ENCODE results near the gene CDC20B.

The CDC20B gene

GRCh38 chr5:55073211-55073610 lies 99.8 kb downstream of the CDC20B start:
- 84 to 97% methylated on average over 3 of the region's 3 CpGs for WGBS, 2 experiments
- no peaks in the 10 kb centered on the region for H3K27me3 ChIP-seq (ENCODE audit: control insufficient read depth, insufficient read depth, low read length, poor library complexity, severe bottlenecking)
- H3K4me3 ChIP-seq (ENCODE audit: insufficient read depth, low read depth, low read length), result no peak overlapping the region
- H3K36me3 ChIP-seq (ENCODE audit: control insufficient read depth, insufficient read depth, low read length), result no peaks in the 10 kb centered on the region
- no peaks in the 10 kb centered on the region for H3K4me1 ChIP-seq (ENCODE audit: control insufficient read depth, insufficient read depth, low read length)
- no peak overlapping the region for H3K27ac ChIP-seq (ENCODE audit: insufficient read depth, low read depth, low read length, poor library complexity, severe bottlenecking)
- no peaks in the 10 kb centered on the region for H3K9me3 ChIP-seq (ENCODE audit: control insufficient read depth, low read length)

GRCh38 chr5:55072666-55073065 lies 100.3 kb downstream of the CDC20B start:
- H3K4me1 ChIP-seq (ENCODE audit: control insufficient read depth, insufficient read depth, low read length), result no peaks in the 10 kb centered on the region
- H3K36me3 ChIP-seq (ENCODE audit: control insufficient read depth, insufficient read depth, low read length), result no peaks in the 10 kb centered on the region
- no peaks in the 10 kb centered on the region for H3K27me3 ChIP-seq (ENCODE audit: control insufficient read depth, insufficient read depth, low read length, poor library complexity, severe bottlenecking)
- WGBS, 2 experiments, result 92 to 100% methylated on average over 1 to 2 of the region's 2 CpGs
- H3K4me3 ChIP-seq (ENCODE audit: insufficient read depth, low read depth, low read length), result no peak overlapping the region
- H3K27ac ChIP-seq (ENCODE audit: insufficient read depth, low read depth, low read length, poor library complexity, severe bottlenecking), result no peak overlapping the region
- no peaks in the 10 kb centered on the region for H3K9me3 ChIP-seq (ENCODE audit: control insufficient read depth, low read length)

- Histone ChIP-seq H3K27me3 (ENCODE audit: control insufficient read depth, insufficient read depth, low read length, poor library complexity, severe bottlenecking) (no peaks in the 10 kb centered on the region), H3K4me1 (ENCODE audit: control insufficient read depth, insufficient read depth, low read length) (no peaks in the 10 kb centered on the region), H3K9me3 (ENCODE audit: control insufficient read depth, low read length) (no peaks in the 10 kb centered on the region), H3K36me3 (ENCODE audit: control insufficient read depth, insufficient read depth, low read length) (no peaks in the 10 kb centered on the region), H3K4me3 (ENCODE audit: insufficient read depth, low read depth, low read length) (no peak overlapping the region), H3K27ac (ENCODE audit: insufficient read depth, low read depth, low read length, poor library complexity, severe bottlenecking) (no peak overlapping the region)
- WGBS, 2 experiments, result 93 to 100% methylated on average over 1 of the region's 1 CpG
These were observed 101.6 kb downstream of the CDC20B start for GRCh38 chr5:55071413-55071812.

GRCh38 chr5:55070968-55071367 lies 102.0 kb downstream of the CDC20B start:
- Histone ChIP-seq H3K27me3 (ENCODE audit: control insufficient read depth, insufficient read depth, low read length, poor library complexity, severe bottlenecking) (no peaks in the 10 kb centered on the region), H3K4me3 (ENCODE audit: insufficient read depth, low read depth, low read length) (no peak overlapping the region), H3K4me1 (ENCODE audit: control insufficient read depth, insufficient read depth, low read length) (no peaks in the 10 kb centered on the region), H3K27ac (ENCODE audit: insufficient read depth, low read depth, low read length, poor library complexity, severe bottlenecking) (no peak overlapping the region), H3K36me3 (ENCODE audit: control insufficient read depth, insufficient read depth, low read length) (no peaks in the 10 kb centered on the region), H3K9me3 (ENCODE audit: control insufficient read depth, low read length) (no peaks in the 10 kb centered on the region)
- WGBS, 2 experiments, result 93 to 96% methylated on average over 1 of the region's 1 CpG

GRCh38 chr5:55066277-55066676 lies 106.7 kb downstream of the CDC20B start:
- Histone ChIP-seq H3K36me3 (ENCODE audit: control insufficient read depth, insufficient read depth, low read length) (no peaks in the 10 kb centered on the region), H3K4me3 (ENCODE audit: insufficient read depth, low read depth, low read length) (no peak overlapping the region), H3K9me3 (ENCODE audit: control insufficient read depth, low read length) (no peaks in the 10 kb centered on the region), H3K27me3 (ENCODE audit: control insufficient read depth, insufficient read depth, low read length, poor library complexity, severe bottlenecking) (no peaks in the 10 kb centered on the region), H3K4me1 (ENCODE audit: control insufficient read depth, insufficient read depth, low read length) (no peaks in the 10 kb centered on the region), H3K27ac (ENCODE audit: insufficient read depth, low read depth, low read length, poor library complexity, severe bottlenecking) (no peak overlapping the region)
- 96 to 97% methylated on average over 3 of the region's 3 CpGs for WGBS, 2 experiments

- Histone ChIP-seq H3K4me3 (ENCODE audit: insufficient read depth, low read depth, low read length) (no peak overlapping the region), H3K36me3 (ENCODE audit: control insufficient read depth, insufficient read depth, low read length) (no peaks in the 10 kb centered on the region), H3K9me3 (ENCODE audit: control insufficient read depth, low read length) (no peaks in the 10 kb centered on the region), H3K4me1 (ENCODE audit: control insufficient read depth, insufficient read depth, low read length) (no peaks in the 10 kb centered on the region), H3K27ac (ENCODE audit: insufficient read depth, low read depth, low read length, poor library complexity, severe bottlenecking) (no peak overlapping the region), H3K27me3 (ENCODE audit: control insufficient read depth, insufficient read depth, low read length, poor library complexity, severe bottlenecking) (no peaks in the 10 kb centered on the region)
- 89 to 100% methylated on average over 3 of the region's 3 CpGs for WGBS, 2 experiments
These were observed 108.5 kb downstream of the CDC20B start for GRCh38 chr5:55064523-55064922.

- Histone ChIP-seq H3K27ac (ENCODE audit: insufficient read depth, low read depth, low read length, poor library complexity, severe bottlenecking) (no peak overlapping the region), H3K4me3 (ENCODE audit: insufficient read depth, low read depth, low read length) (no peak overlapping the region), H3K36me3 (ENCODE audit: control insufficient read depth, insufficient read depth, low read length) (no peaks in the 10 kb centered on the region), H3K9me3 (ENCODE audit: control insufficient read depth, low read length) (no peaks in the 10 kb centered on the region), H3K4me1 (ENCODE audit: control insufficient read depth, insufficient read depth, low read length) (no peaks in the 10 kb centered on the region), H3K27me3 (ENCODE audit: control insufficient read depth, insufficient read depth, low read length, poor library complexity, severe bottlenecking) (no peaks in the 10 kb centered on the region)
- 86 to 93% methylated on average over 2 of the region's 2 CpGs for WGBS, 2 experiments
These were observed 109.1 kb downstream of the CDC20B start for GRCh38 chr5:55063899-55064298.

GRCh38 chr5:55063220-55063863 lies 109.6 kb downstream of the CDC20B start:
- Histone ChIP-seq H3K27me3 (ENCODE audit: control insufficient read depth, insufficient read depth, low read length, poor library complexity, severe bottlenecking) (no peaks in the 10 kb centered on the region), H3K27ac (ENCODE audit: insufficient read depth, low read depth, low read length, poor library complexity, severe bottlenecking) (no peak overlapping the region), H3K36me3 (ENCODE audit: control insufficient read depth, insufficient read depth, low read length) (no peaks in the 10 kb centered on the region), H3K4me1 (ENCODE audit: control insufficient read depth, insufficient read depth, low read length) (no peaks in the 10 kb centered on the region), H3K4me3 (ENCODE audit: insufficient read depth, low read depth, low read length) (no peak overlapping the region), H3K9me3 (ENCODE audit: control insufficient read depth, low read length) (no peaks in the 10 kb centered on the region)
- WGBS, 2 experiments, result 85 to 87% methylated on average over 5 of the region's 5 CpGs

Measured in ectodermal cell (in vitro differentiated cells).